NCI-H1092 (cell line): ENCODE results near the gene PUS10.
"Not testable (repeated sequence)": the region's sequence is repeated elsewhere in the genome, so short reads cannot be mapped to it uniquely, and the experiment has no call there.

Experiments used
- DNase-seq: peaks from one replicate; lab custom pipeline; 2025; lab: John Stamatoyannopoulos, UW

PUS10 gene

GRCh38 chr2:61017556-61018317, at the start of gene PUS10, which contains the start of gene PEX13:
Gene PUS10 (minus strand): TSS chr2:61018255. CDS start chr2:61011890, 6,365 bp downstream.
Gene PEX13 (plus strand): TSS chr2:61017720. CDS start chr2:61017760, 40 bp downstream.
- DNase-seq = peak; percentile 46

- DNase-seq = peak; percentile 68
Observed at GRCh38 chr2:61065714-61066709, 48.0 kb upstream of the PUS10 start, which contains the start of gene SANBR. Gene SANBR (plus strand): TSS chr2:61065871. CDS start chr2:61070351, 4,480 bp downstream.

GRCh38 chr2:61059382-61059781, 41.3 kb upstream of the PUS10 start:
- DNase-seq = no peak

GRCh38 chr2:61057562-61057961, 39.5 kb upstream of the PUS10 start:
- no peak for DNase-seq

GRCh38 chr2:61055557-61055956, 37.5 kb upstream of the PUS10 start:
- DNase-seq = no peak

GRCh38 chr2:61045999-61046398, 27.9 kb upstream of the PUS10 start:
- no peak for DNase-seq

- DNase-seq = no peak
Observed at GRCh38 chr2:61045226-61045625, 27.2 kb upstream of the PUS10 start.

- no peak for DNase-seq
Observed at GRCh38 chr2:61044636-61045035, 26.6 kb upstream of the PUS10 start.

- DNase-seq = no peak
Observed at GRCh38 chr2:61042807-61043206, 24.8 kb upstream of the PUS10 start.

GRCh38 chr2:61036643-61037042, 18.6 kb upstream of the PUS10 start:
- not testable (repeated sequence) for DNase-seq

GRCh38 chr2:61034592-61034991, 16.5 kb upstream of the PUS10 start:
- not testable (repeated sequence) for DNase-seq

GRCh38 chr2:61029533-61029932, 11.5 kb upstream of the PUS10 start:
- DNase-seq = no peak

GRCh38 chr2:61023670-61024069, 5.6 kb upstream of the PUS10 start:
- DNase-seq = no peak

- no peak for DNase-seq
Observed at GRCh38 chr2:61021228-61021660, 3.2 kb upstream of the PUS10 start.

GRCh38 chr2:61018798-61019197, 743 bp upstream of the PUS10 start:
- DNase-seq = no peak

GRCh38 chr2:61018318-61018755, 282 bp upstream of the PUS10 start:
- DNase-seq = no peak

GRCh38 chr2:61017003-61017555, 976 bp downstream of the PUS10 start:
- peak; percentile 45 for DNase-seq

GRCh38 chr2:61016392-61017002, 1.6 kb downstream of the PUS10 start:
- no peak for DNase-seq

- no peak for DNase-seq
Observed at GRCh38 chr2:61015976-61016375, 2.1 kb downstream of the PUS10 start.

- no peak for DNase-seq
Observed at GRCh38 chr2:61014763-61015162, 3.3 kb downstream of the PUS10 start.

GRCh38 chr2:61013382-61013781, 4.7 kb downstream of the PUS10 start:
- DNase-seq = no peak

- not testable (repeated sequence) for DNase-seq
Observed at GRCh38 chr2:61012303-61012702, 5.8 kb downstream of the PUS10 start.
